ENCODE data around the gene ZC3H14. TPM values are rescaled to one million over a fixed set of nuclear protein-coding genes. Genes with fewer than 3 reads are reported as not detected.
"Not testable (repeated sequence)": the region's sequence is repeated elsewhere in the genome, so short reads cannot be mapped to it uniquely, and the experiment has no call there.

ZC3H14 gene, protein sequence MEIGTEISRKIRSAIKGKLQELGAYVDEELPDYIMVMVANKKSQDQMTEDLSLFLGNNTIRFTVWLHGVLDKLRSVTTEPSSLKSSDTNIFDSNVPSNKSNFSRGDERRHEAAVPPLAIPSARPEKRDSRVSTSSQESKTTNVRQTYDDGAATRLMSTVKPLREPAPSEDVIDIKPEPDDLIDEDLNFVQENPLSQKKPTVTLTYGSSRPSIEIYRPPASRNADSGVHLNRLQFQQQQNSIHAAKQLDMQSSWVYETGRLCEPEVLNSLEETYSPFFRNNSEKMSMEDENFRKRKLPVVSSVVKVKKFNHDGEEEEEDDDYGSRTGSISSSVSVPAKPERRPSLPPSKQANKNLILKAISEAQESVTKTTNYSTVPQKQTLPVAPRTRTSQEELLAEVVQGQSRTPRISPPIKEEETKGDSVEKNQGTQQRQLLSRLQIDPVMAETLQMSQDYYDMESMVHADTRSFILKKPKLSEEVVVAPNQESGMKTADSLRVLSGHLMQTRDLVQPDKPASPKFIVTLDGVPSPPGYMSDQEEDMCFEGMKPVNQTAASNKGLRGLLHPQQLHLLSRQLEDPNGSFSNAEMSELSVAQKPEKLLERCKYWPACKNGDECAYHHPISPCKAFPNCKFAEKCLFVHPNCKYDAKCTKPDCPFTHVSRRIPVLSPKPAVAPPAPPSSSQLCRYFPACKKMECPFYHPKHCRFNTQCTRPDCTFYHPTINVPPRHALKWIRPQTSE
- polyA plus RNA-seq (2013, experiment 1 of 2): 70.8 TPM
- polyA plus RNA-seq (2013, experiment 2 of 2): 69.3 TPM

DNA sequence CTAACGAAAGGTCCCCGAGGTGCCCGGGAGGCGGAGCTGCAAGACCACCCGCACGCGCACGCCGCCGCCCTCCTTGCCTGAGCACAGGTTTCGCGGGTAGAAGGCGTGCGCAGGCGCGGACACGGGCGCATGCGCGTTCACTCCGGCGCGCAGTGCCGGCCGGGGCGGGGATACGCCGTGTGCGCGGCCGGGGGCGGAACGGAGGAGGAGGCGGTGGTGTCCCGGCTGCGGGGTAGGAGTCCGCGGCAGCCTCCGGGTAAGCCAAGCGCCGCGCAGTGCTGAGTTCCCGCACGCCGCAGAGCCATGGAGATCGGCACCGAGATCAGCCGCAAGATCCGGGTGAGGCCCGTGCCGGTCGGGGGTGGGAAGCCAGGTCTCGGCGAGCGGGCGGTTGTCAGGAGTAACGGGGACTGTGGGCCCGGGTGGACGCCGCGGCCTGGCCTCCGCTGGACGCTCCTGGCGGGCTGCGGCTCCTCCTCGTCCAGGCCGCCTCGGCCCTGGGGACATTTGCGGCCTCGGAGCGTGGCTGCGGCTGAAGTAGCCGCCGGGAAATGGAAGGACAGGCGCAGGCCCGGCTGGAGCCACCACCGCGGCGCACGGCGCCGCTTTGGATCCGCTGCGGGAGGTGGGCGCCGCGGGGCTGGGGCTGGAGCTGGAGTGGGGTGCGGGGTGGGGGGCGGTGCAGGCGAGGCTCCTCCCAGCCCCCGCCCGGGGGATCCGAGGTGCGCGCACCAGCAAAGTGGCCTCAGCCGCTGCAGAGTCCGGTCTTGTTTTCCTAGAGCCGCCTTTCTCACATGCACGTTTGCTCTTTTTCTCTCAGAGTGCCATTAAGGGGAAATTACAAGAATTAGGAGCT lies at the start of gene ZC3H14:
TSS of gene ZC3H14 (plus strand) at position 207 of the 856 bp plus-strand sequence. CDS start at position 304, 97 bp downstream.
- Histone ChIP-seq H3K4me3 (ENCODE audit: extremely low read depth, insufficient read depth, low read length, poor library complexity, severe bottlenecking) (peak within 1 kb of the TSS; percentile 81), H3K4me1 (ENCODE audit: control insufficient read depth, insufficient read depth, low read length, poor library complexity, severe bottlenecking) (no peaks in the 10 kb centered on the region), H3K36me3 (ENCODE audit: control insufficient read depth, insufficient read depth, low read length) (peaks cover 20% of the 10 kb centered on the region), H3K27ac (ENCODE audit: low read depth, low read length, severe bottlenecking) (peak within 1 kb of the TSS; percentile 92), H3K9me3 (ENCODE audit: control insufficient read depth, low read length) (no peaks in the 10 kb centered on the region)
- 0 to 1% methylated on average over 59 to 73 of the region's 99 CpGs for WGBS, 2 experiments (ENCODE audit: insufficient coverage in 2 of 2)

DNA sequence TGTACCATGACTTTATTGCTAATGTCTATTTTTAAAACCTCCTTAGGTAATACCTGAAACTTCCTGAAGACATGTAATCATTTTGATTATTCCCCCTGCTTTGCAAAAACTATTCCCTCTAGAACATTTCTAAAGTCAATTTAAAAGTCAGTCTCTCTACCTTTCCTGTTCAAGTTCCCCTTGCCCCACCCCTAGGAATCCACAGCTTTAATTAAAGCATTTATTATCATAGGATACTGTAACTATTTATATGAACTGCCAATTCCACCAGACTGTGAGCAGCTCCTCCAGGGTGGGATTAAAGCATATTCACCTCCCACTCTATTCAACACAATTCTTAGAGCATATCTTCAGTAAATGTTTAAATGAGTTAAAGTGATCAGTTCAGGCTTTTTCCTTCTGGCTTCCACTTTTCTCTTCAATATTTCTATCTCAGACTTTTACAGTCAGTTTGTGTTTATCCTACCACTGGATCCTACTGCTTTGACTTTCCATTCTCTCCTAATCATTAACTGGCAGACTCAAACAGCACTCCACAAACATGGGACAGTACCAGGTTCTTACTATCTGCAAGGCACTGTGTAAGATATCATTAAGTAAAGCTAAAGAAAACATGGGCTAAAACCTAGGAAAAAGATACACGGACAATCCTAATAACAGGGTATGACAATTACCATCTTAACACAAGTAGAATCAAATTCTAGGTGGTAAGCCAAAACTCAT lies 47.2 kb upstream of the ZC3H14 start:
- no peaks in the 10 kb centered on the region for H3K4me1 ChIP-seq (ENCODE audit: control insufficient read depth, insufficient read depth, low read length, poor library complexity, severe bottlenecking)
- no CpG with 5 or more reads among the region's 1 CpG for WGBS, 2 experiments (ENCODE audit: insufficient coverage in 2 of 2)
- H3K4me3 ChIP-seq (ENCODE audit: extremely low read depth, insufficient read depth, low read length, poor library complexity, severe bottlenecking): no peak overlapping the region
- H3K9me3 ChIP-seq (ENCODE audit: control insufficient read depth, low read length): no peaks in the 10 kb centered on the region
- peaks cover 50% of the 10 kb centered on the region for H3K36me3 ChIP-seq (ENCODE audit: control insufficient read depth, insufficient read depth, low read length)
- H3K27ac ChIP-seq (ENCODE audit: low read depth, low read length, severe bottlenecking): no peak overlapping the region

DNA sequence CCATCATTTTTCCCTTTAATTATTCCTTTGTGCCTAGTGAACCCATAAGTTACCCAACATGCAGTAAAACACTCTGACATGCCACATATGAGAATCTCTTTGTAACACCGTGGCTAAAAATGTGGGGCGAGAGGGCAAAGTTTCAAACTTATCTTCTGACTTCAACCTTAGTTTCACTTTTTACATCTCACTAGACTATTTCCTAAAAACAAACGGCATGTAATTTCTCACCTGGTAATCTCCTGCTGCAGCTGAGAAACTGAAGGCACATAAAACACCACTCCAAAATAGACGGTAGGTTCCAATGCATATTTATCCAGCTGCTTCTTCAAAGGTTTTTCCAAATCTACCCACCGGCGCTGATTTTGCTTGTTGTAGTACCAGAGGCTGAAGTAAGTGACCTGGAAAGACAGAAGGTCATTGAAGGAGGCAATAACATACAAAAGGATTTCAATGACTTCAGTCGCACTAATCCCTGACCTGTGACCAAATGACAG lies 45.9 kb upstream of the ZC3H14 start:
- Histone ChIP-seq H3K9me3 (ENCODE audit: control insufficient read depth, low read length) (no peaks in the 10 kb centered on the region), H3K27ac (ENCODE audit: low read depth, low read length, severe bottlenecking) (no peak overlapping the region), H3K4me3 (ENCODE audit: extremely low read depth, insufficient read depth, low read length, poor library complexity, severe bottlenecking) (no peak overlapping the region), H3K36me3 (ENCODE audit: control insufficient read depth, insufficient read depth, low read length) (peaks cover 49% of the 10 kb centered on the region), H3K4me1 (ENCODE audit: control insufficient read depth, insufficient read depth, low read length, poor library complexity, severe bottlenecking) (no peaks in the 10 kb centered on the region)
- WGBS, 2 experiments (ENCODE audit: insufficient coverage in 2 of 2): 98 to 100% methylated on average over 4 to 6 of the region's 7 CpGs

DNA sequence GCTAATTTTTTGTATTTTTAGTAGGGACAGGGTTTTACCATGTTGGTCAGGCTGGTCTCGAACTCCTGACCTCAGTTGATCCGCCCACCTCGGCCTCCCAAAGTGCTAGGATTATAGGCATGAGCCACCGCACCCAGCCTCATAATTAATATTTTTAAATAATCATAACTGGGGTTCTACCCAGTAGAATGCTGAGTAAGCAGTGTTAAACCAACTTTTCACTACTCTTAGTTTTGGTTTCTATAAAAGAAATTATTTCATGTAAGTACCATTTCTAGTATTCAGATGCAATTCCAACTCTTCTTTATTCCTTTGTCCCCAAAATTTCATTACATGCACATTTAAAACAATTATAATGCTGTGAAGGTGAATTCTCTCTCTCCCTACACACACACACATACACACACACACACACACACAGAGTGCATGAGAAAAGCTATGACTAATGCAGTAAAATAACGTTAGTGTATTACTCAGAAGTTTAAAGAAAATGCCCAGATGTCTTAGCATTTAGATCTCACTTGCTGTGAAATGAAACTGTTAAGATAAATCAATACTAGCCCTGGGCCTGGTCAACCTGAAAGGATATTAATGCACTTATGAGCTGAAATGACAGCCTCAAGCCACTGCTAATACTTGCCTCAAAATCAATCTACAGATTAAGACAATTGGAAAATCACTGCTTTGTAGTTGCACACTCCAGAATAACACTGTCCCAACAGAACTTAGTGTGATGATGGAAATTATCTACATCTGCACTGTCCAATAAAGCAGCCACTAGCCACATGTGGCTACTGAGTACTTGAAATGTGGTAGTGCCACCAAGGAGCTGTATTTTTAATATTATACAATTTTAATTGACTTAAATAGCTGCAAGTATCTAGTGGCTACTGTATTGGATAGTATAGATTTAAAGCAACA lies 44.0 kb upstream of the ZC3H14 start:
- 94% methylated on average over 2 of the region's 5 CpGs; no CpG with 5 or more reads in 1 of the 2 experiments for WGBS, 2 experiments (ENCODE audit: insufficient coverage in 2 of 2)
- Histone ChIP-seq H3K27ac (ENCODE audit: low read depth, low read length, severe bottlenecking) (no peak overlapping the region), H3K4me3 (ENCODE audit: extremely low read depth, insufficient read depth, low read length, poor library complexity, severe bottlenecking) (no peak overlapping the region), H3K4me1 (ENCODE audit: control insufficient read depth, insufficient read depth, low read length, poor library complexity, severe bottlenecking) (no peaks in the 10 kb centered on the region), H3K9me3 (ENCODE audit: control insufficient read depth, low read length) (no peaks in the 10 kb centered on the region), H3K36me3 (ENCODE audit: control insufficient read depth, insufficient read depth, low read length) (peaks cover 33% of the 10 kb centered on the region)

DNA sequence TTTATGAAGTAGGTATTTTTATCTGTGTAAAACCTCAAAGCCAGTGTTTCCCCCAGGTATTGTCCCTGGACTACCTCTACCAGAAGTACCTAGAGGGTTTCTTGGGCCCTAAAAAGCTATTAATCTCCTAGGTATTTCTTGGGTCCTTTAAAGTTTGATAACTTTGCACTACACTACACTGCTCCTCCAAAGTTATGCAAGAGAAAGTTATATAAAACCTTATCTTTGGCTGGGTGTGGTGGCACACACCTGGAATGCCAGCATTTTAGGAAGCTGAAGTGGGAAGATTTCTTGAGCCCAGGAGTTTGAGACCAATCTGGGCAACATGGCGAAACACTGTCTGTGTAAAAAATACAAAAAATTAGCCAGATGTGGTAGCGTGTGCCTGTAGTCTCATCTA lies 42.9 kb upstream of the ZC3H14 start:
- H3K4me1 ChIP-seq (ENCODE audit: control insufficient read depth, insufficient read depth, low read length, poor library complexity, severe bottlenecking): no peaks in the 10 kb centered on the region
- H3K9me3 ChIP-seq (ENCODE audit: control insufficient read depth, low read length): no peaks in the 10 kb centered on the region
- H3K36me3 ChIP-seq (ENCODE audit: control insufficient read depth, insufficient read depth, low read length): peaks cover 32% of the 10 kb centered on the region
- 90 to 97% methylated on average over 2 of the region's 2 CpGs for whole genome bisulfite sequencing, 2 experiments (ENCODE audit: insufficient coverage in 2 of 2)
- no peak overlapping the region for H3K4me3 ChIP-seq (ENCODE audit: extremely low read depth, insufficient read depth, low read length, poor library complexity, severe bottlenecking)
- no peak overlapping the region for H3K27ac ChIP-seq (ENCODE audit: low read depth, low read length, severe bottlenecking)

DNA sequence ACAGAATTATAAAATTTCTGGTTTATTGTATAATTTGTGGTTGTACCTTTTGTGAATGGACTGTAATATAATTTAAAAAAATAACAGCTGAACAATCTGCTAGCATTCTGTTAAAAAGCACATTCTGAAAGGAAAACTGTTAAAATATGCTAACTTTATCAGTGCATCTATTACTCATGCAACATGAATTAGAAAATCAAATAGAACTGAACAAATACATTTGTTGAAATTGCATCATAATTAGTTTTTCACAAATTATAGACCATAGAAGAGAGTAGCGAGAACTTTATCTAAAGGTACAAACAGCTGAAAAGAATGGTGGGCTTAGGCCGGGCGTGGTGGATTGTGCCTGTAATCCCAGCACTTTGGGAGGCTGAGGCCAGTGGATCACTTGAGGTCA lies 41.0 kb upstream of the ZC3H14 start:
- Histone ChIP-seq H3K9me3 (ENCODE audit: control insufficient read depth, low read length) (no peaks in the 10 kb centered on the region), H3K4me3 (ENCODE audit: extremely low read depth, insufficient read depth, low read length, poor library complexity, severe bottlenecking) (no peak overlapping the region), H3K36me3 (ENCODE audit: control insufficient read depth, insufficient read depth, low read length) (peaks cover 22% of the 10 kb centered on the region), H3K27ac (ENCODE audit: low read depth, low read length, severe bottlenecking) (no peak overlapping the region), H3K4me1 (ENCODE audit: control insufficient read depth, insufficient read depth, low read length, poor library complexity, severe bottlenecking) (no peaks in the 10 kb centered on the region)
- WGBS, 2 experiments (ENCODE audit: insufficient coverage in 2 of 2): 92 to 100% methylated on average over 2 of the region's 3 CpGs

DNA sequence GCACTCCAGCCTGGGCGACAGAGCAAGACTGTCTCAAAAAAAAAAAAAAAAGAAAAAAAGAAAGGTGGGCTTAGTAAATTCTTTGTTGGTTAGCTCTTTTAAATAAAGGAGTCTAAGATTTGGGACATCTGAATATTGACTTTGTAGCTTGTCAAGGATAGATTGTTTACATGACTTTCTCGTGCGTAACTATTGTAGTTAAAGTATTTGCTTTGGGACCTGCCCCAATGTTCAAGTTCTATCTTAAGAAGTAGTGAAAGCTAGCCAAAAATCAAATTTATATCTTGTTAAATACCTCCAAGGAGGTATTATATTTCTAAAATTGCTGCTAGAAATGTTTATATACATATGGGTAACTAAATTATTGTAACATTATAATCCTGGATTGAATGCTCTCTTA lies 40.4 kb upstream of the ZC3H14 start:
- Histone ChIP-seq H3K36me3 (ENCODE audit: control insufficient read depth, insufficient read depth, low read length) (peaks cover 23% of the 10 kb centered on the region), H3K4me1 (ENCODE audit: control insufficient read depth, insufficient read depth, low read length, poor library complexity, severe bottlenecking) (no peaks in the 10 kb centered on the region), H3K4me3 (ENCODE audit: extremely low read depth, insufficient read depth, low read length, poor library complexity, severe bottlenecking) (no peak overlapping the region), H3K27ac (ENCODE audit: low read depth, low read length, severe bottlenecking) (no peak overlapping the region), H3K9me3 (ENCODE audit: control insufficient read depth, low read length) (no peaks in the 10 kb centered on the region)
- no CpG with 5 or more reads among the region's 3 CpGs for WGBS, 2 experiments (ENCODE audit: insufficient coverage in 2 of 2)

DNA sequence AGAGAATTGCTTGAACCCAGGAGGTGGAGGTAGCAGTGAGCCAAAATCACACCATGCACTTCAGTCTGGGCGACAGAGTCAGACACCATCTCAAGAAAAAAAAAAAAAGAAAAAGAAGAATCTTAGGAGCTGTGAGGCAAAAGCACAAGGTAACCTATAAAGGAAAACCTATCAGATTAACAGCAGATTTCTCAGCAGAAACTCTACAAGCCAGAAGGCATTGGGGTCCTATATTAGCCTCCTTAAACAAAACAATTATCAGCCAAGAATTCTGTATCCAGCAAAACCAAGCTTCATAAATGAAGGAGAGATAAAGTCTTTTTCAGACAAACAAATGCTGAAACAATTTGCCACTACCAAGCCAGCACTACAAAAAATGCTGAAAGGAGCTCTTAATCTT lies 32.9 kb upstream of the ZC3H14 start:
- not testable (repeated sequence) for H3K27ac ChIP-seq (ENCODE audit: low read depth, low read length, severe bottlenecking); H3K9me3 ChIP-seq (ENCODE audit: control insufficient read depth, low read length); H3K4me1 ChIP-seq (ENCODE audit: control insufficient read depth, insufficient read depth, low read length, poor library complexity, severe bottlenecking); H3K4me3 ChIP-seq (ENCODE audit: extremely low read depth, insufficient read depth, low read length, poor library complexity, severe bottlenecking)
- WGBS, 2 experiments (ENCODE audit: insufficient coverage in 2 of 2): no CpG with 5 or more reads among the region's 1 CpG
- H3K36me3 ChIP-seq (ENCODE audit: control insufficient read depth, insufficient read depth, low read length): peaks cover 76% of the 10 kb centered on the region

DNA sequence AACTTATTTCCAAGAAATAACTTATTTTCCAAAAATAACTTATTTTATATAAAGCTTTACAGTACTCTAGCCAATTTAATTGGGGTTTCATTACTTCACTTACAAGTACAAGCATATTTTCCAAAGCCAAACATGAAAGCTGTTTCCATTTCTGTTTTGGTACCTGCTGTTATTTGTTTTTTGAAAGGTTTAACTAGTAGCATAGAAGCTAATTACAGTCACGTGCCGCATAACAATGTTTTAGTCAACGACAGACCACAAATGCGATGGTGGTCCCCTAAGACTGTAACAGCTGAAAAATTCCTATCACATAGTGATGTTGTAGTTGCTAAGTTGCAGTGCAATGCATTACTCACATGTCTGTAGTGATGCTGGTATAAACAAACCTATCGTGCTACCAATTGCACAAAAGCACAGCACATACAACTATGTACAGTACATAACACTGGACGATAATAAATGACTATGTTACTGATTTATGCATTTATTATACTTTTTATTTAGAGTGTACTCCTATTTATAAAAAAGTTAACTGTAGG lies 29.7 kb upstream of the ZC3H14 start:
- Histone ChIP-seq H3K4me3 (ENCODE audit: extremely low read depth, insufficient read depth, low read length, poor library complexity, severe bottlenecking) (no peak overlapping the region), H3K4me1 (ENCODE audit: control insufficient read depth, insufficient read depth, low read length, poor library complexity, severe bottlenecking) (peaks cover 5% of the 10 kb centered on the region), H3K27ac (ENCODE audit: low read depth, low read length, severe bottlenecking) (no peak overlapping the region), H3K36me3 (ENCODE audit: control insufficient read depth, insufficient read depth, low read length) (peaks cover 70% of the 10 kb centered on the region), H3K9me3 (ENCODE audit: control insufficient read depth, low read length) (peaks cover 4% of the 10 kb centered on the region)
- WGBS, 2 experiments (ENCODE audit: insufficient coverage in 2 of 2): 80 to 94% methylated on average over 3 to 4 of the region's 6 CpGs

All from mesodermal cell (in vitro differentiated cells).